OCI-LY1 (cell line): Measurements from ENCODE around the gene RHCE.

Experiments
- EZH2 ChIP-seq: fragments of 200-600 bp; sonication (generic), shearing (Covaris generic); IDR thresholded peaks from 2 replicates; pipeline ENCODE4 v1.8.0; 2017; ENCODE audit warnings: borderline replicate concordance, mixed run types, mild to moderate bottlenecking, antibody characterized with exemption, low read length, moderate library complexity, mixed read lengths
- TF ChIP-seq, protein P1 (sequence below): fragments of 200-600 bp; sonication (generic), shearing (Covaris generic); IDR thresholded peaks from 2 replicates; pipeline ENCODE4 v1.5.1; 2017; ENCODE audit warnings: mild to moderate bottlenecking, antibody characterized with exemption, low read length, moderate library complexity, mixed read lengths

DNA sequence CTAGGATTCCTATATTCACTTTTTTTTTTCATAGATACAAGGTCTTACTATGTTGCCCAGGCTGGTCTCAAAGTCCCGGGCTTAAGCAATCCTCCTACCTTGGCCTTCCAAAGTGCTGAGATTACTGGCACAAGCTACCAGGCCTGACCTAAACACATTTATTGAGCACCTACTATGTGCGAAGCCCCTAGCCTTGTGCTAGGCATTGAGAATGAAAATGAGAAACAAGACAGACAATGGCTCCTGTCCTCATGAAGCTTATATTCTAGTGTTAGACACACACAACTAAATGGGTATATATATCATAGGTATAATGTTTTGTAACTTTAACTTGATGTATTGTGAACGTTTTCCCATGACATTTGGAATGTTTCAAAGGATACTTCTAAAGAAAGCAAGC is 71.0 kb downstream of the RHCE start:
- TF ChIP-seq, protein P1, sequence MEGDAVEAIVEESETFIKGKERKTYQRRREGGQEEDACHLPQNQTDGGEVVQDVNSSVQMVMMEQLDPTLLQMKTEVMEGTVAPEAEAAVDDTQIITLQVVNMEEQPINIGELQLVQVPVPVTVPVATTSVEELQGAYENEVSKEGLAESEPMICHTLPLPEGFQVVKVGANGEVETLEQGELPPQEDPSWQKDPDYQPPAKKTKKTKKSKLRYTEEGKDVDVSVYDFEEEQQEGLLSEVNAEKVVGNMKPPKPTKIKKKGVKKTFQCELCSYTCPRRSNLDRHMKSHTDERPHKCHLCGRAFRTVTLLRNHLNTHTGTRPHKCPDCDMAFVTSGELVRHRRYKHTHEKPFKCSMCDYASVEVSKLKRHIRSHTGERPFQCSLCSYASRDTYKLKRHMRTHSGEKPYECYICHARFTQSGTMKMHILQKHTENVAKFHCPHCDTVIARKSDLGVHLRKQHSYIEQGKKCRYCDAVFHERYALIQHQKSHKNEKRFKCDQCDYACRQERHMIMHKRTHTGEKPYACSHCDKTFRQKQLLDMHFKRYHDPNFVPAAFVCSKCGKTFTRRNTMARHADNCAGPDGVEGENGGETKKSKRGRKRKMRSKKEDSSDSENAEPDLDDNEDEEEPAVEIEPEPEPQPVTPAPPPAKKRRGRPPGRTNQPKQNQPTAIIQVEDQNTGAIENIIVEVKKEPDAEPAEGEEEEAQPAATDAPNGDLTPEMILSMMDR, result no peak
- no peak for TF ChIP-seq EZH2
